NCI-H2196 treated with DMSO at 0.1 percent for 48 hours (cell line): Measurements from ENCODE around the gene PNPLA1.

ENCODE experiments used
- DNase-seq: peaks from one replicate; lab custom pipeline; 2025; ENCODE audit not compliant: unreplicated experiment; lab: John Stamatoyannopoulos, UW

PNPLA1 gene

GRCh38 chr6:36245572-36246061 lies 24.2 kb upstream of the PNPLA1 start:
- DNase-seq: no peak

GRCh38 chr6:36246506-36247268 lies 23.2 kb upstream of the PNPLA1 start:
- DNase-seq: no peak

DNA sequence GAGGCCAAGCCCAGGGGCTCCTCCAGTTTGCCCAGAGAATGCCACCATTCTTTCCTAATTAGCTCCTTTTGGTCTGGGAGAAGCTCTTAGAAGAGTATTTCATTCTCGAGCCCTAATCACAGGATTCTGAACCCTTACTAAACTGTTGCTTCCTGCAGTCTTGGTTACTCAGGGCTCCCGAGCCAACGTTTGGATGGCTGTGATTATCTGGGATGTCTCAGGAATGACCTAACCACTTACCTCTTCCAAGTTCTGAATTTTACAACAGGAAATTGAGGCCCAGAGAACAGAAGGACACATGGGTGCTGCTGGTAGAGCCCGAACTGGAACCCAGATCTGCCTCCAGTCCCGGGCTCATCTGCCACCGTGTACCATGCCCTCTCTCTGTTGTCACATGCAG lies 22.2 kb upstream of the PNPLA1 start:
- DNase-seq: no peak

DNA sequence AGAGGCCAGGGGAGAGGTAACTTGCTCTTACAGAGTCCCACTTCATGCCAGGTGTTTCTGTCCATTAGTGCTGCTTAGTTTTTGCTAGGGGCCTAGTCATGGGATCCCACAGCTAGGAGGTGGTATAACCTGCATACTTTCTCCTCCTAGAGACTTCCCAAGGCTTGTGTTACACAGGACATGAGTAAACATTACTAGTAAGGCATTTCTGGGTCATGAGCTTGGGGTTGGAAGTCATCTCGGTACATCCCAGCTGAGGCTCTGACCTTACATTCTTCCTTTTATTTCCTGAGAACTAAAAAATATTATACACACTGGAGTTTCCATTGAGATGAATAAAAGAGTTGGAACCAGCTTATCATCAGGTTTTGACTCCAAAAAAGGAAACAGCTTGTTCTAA lies 20.9 kb upstream of the PNPLA1 start:
- no peak for DNase-seq

DNA sequence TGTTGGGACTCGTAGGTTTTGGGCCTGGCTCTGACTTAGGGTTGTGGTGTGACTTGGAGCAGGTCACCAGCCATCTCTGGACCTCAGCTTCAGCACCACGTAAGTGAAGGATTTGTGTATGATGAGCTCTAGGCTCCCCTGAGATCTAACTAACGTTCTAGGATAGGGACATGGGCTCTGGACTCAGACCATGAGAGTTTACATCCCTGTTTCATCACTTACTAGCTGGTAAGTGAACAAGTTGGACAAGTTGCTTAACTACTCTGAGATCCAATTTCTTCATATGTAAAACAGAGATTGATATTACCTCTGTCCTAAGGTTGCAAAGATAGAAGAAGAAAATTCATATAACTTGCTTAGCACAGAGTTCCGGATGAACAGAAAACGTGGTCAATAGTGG lies 20.3 kb upstream of the PNPLA1 start:
- DNase-seq: no peak

- DNase-seq: no peak
Measured at GRCh38 chr6:36252005-36252404, 17.9 kb upstream of the PNPLA1 start.

- no peak for DNase-seq
Measured at GRCh38 chr6:36263390-36264000, 6.4 kb upstream of the PNPLA1 start.

DNA sequence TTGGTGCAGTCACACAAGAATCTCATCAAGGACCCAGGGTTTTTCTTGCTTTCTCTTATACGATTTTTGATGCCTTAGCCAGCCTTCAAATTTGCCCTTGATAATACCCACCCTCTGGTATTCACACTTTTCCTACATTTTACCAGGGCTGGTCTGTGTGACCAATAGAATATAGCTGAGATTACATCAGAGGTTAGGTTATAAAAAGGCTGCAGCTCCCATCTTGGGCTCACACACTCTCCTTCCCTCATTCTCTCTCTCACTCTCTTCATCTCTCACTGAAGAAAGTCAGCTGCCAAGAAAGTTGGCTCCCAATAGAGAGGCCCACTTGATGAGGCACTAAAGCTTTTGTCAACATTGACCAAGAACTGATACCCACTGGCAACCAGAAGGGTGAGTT lies 4.1 kb upstream of the PNPLA1 start:
- no peak for DNase-seq

DNA sequence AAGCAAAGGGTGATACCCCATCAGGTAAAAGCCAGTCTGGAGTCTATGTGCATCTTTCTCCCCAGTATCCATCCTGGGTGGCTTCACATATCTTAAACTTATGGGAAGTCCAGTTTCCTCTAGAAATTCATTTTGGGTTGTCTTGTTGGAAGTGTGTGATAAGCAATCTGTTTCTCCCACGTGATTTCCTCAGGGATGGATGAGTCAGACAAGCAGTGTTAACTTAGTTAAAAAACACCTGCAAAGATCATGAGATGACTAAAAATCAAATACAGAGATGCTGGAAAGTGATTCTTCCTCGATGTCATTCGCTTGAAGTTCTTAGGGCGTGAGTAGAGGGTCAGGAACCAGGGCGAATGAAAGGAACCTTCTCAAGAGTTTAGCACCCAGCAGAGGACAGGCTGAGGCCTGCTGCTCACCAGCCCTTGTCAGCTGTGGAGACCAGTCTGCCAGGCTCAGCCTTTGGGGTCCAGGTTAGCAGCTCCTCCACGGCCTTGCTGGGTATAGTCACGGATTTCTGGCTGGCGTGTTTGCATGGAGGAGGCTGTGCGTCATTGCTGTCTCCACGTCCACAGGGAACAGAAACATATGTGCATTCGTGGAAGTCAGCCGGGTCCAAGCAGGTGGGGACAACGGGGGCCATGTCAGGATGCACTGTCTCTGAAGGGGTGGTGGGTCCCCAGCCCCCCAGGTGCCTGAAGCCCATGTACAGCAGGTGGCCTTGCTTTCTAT lies 2.8 kb upstream of the PNPLA1 start:
- DNase-seq: no peak

GRCh38 chr6:36267731-36268477 lies 2.0 kb upstream of the PNPLA1 start:
- DNase-seq: no peak

DNA sequence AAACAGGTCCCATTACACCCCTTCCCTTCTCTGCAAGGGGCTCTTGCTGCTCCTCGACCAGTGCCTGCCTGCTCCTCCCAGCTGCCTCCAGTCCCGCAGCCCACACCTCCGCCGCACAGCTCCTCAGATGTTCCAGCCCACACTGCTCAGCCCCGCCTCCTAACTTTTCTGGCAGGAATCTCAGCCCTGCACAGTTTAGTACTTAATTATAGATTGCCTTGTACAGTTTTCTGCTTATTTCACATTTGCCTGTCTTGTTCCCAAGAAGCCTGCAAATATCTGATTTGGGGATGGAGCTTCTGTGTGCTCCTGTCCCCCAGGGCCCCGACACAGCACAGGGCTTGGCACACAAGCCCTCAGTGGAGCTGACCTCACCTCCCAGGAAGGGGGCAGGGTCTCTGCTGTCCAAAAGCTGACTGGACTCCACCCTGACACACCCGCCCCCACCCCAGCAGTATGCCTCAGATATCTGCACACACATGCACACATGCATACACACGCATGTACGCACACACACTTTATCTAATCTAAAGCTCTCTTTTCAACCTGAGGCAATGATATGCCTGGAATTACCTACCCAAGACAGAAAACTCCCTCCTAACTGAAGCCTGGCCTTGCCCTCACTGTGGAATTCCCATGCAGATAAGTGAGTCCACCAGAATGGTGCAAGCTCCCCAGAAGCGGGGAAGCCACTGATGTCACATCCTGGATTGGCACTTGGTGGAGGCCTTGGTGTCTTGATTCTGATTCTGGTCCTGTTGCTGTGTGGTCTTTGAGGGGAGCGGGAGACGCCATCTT lies 1.2 kb upstream of the PNPLA1 start:
- no peak for DNase-seq

DNA sequence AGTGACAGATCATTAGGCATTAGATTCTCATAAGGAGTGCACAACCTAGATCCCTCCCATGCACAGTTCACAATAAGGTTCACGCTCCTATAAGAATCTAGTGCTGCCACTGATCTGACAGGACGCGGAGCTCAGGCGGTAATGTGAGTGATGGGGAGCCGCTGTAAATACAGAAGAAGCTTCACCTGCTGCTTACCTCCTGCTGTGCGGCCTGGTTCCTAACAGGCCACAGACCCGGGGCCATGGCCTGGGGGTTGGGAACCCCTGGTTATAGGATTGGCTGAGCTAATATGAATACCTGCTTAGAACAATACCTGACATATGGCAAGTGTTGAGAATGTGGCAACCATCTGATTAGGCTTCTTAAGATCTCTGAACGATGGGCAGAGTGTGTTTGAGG lies 2.4 kb downstream of the PNPLA1 start:
- no peak for DNase-seq

DNA sequence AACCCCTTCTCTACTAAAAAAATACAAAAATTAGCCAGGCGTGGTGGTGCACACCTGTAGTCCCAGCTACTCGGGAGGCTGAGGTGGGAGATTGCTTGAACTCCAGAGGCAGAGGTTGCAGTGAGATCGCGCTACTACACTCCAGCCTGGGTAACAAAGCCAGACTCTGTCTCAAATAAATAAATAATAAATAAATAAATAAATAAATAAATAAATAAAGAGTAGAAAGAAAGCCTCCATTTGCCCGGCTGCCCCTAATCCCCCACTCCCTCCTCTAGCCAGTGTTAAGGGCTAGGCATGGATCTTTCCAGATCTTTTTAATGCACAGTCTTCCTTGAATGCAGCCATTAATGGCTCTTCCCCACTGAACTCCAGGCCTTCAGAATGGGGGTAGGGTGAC lies 3.2 kb downstream of the PNPLA1 start:
- no peak for DNase-seq

DNA sequence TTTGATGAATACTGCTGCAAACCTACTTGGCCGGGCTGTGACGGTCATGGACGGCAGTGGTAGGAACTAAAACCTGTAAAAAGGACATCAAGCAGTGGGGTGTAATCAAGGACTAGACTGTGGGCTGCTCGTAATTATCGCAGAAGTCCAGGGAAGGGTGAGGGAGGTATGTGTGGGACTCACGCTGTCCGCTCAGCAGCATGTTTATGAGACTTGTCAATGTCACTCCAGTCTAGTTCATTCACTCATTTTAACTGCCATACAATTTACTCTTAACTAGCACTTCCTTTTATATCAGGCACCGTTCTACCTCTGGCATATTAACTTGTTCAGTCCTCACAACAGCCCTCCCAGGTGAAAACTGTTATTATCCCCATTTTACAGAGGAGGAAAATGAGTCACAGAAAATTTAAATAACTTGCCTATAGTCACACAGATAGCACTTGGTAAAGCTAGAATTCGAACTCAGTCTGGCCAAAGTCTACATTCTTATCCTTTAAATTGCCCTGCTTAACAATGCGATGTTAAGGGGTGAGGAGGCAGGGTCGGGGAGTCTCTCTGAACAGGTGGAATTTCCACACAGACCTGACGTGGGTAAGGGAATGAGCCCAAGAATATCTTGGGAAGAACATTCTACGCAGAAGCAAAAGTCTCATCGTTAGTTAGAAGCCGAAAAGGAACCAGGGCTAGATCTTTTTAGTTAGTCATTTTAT lies 4.1 kb downstream of the PNPLA1 start:
- DNase-seq: no peak

DNA sequence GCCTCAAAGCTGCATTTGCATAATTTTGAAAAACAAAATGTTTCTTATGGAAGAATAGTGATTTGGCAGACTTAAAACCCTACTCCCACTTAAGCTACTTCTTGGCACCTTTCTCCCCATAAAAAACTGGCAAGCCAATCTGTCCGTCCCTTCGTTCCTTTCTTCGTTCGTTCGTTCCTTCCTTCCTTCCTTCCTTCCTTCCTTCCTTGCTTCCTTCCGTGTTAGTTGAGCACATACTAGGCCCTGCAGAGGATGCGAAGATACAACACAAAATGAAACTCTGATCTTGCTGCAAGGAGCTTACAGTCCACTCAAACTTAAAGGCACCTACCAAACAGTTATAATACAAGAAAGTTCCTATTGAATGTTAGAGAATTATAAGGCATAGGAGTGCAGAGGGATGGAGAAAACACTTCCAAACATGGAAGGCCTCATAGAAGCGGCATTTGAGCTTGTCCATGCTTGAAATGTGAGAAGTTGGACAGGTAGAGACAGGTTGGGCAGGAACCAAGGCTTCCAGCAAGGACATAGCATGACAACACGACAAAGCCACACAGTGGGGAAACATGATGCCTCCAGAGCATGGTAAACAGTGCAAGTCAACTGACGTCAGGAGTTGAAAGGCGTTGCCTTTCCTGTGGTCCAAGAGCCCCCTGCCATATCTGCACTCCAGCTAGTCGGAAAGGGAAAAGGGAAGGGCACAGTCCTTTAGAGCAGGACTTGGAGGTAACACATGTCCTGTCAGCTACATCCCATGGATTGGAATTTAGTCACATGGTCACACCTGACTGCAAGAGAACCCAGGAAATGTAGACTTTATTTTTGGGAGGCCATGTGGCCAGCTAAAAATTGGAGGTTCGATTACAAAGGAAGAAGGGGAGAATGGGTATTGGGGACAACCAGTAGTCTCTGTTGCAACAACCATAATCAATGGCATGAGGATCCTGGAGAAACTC lies 7.0 kb downstream of the PNPLA1 start:
- DNase-seq: no peak

DNA sequence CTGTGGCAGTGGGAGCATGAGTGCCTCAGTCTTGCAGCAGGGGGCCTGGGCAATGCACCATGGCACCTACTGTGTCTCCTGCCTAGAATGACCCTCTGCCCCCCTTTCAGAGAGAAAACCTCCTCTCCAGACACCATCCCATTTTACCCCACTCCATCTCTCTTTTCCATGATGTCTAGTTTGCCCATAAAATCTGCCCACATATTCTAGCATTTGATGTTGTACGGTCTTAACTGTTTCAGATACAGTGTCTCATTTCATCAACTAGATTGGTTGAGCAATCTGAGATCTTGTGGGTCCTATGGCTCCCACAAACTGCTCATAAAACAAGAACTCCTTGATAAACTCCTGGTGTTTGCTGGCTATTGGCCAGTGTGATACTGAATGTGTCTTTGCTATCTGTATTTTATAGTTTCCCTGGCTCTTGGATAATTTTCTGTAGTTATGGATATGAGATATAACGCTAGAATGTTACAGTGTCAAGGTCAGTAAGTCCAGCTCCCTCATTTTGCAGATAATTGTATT lies 8.1 kb downstream of the PNPLA1 start:
- no peak for DNase-seq

DNA sequence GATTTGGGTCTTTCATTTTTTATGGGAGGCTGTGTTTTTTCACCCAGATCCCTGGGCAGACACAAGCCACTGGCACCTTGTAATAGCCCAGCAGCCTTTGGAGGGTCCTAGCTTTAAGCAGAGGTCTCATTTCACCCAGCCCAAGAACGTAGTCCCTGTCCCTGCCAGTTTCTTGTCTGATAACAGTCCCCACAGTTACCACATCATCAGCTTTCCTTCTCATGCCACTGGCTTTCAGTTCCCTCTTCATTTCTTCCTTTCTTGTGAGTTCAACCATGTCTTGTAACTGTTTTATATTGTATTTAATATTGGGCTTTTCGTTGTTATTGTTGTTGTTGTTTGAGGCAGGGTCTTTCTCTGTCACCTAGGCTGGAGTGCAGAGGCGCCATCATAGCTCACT lies 10.6 kb downstream of the PNPLA1 start:
- no peak for DNase-seq

DNA sequence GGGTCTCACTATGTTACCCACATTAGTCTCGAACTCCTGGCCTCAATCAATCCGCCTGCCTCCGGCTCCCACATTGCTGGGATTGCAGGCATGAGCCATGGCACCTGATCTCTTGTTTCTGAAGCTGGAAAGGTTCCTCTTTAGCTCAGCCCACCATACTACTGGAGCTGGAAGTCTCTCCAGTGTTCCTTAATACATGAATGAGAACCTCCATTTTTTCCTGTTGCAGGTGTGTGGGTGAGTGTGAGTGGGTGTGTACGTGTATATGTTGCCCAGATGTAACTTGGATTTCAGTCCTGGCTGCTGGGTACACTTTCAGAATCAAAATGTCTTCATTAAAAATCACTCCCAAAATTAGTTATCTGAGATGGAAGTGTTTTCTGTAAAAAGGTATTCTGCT lies 11.1 kb downstream of the PNPLA1 start:
- DNase-seq: no peak

DNA sequence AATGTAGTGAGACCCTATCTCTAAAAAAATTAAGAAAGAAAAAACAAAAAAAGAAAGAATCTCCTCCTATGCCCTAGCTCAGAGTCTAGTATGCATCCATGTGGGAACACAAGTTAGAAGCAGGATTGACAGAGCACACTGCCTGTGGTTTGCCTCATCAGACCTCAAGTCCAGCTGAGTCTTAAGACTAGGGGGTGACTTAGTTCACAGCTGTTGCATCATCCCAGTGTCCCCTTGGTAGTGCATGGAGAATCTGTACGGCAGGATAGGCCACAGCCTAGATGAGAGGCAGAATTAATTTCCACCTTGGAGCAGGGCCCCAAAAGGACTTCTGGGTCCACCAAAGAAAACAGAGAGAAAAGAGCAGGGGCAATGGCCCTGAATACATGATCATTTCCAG lies 13.7 kb downstream of the PNPLA1 start:
- no peak for DNase-seq
